Vagina (tissue), 2 donors: ENCODE data around the gene SLC36A3.

Source experiments
- CTCF ChIP-seq, 3 experiments: fragments of 450-650 bp in 2 of 3; fragments of 200-600 bp in 1 of 3; sonication (generic) in 1 of 3; IDR thresholded peaks; one replicate each; pipeline ENCODE4 v1.5.1; 2017 to 2019; ENCODE audit warnings: antibody characterized with exemption in 3 of 3, mild to moderate bottlenecking in 2 of 3, moderate library complexity in 2 of 3
- POLR2A ChIP-seq, 2 donors: fragments of 450-650 bp; IDR thresholded peaks; one replicate each; pipeline ENCODE4 v1.6.1; 2017; ENCODE audit warnings: antibody characterized with exemption in 2 of 2, mild to moderate bottlenecking in 2 of 2, moderate library complexity in 2 of 2
- POLR2AphosphoS5 ChIP-seq, 2 donors: sonication (generic); formaldehyde crosslinking; IDR thresholded peaks; one replicate each; pipeline ENCODE4 v1.9.0; 2017; ENCODE audit warnings: antibody characterized with exemption in 2 of 2, mild to moderate bottlenecking in 2 of 2, low read depth in 1 of 2; ENCODE audit not compliant: insufficient read depth in 1 of 2

GRCh38 chr5:151345187-151345807 is 41.7 kb upstream of the SLC36A3 start:
- TF ChIP-seq POLR2A (IDR thresholded peaks at IDR 0.05) (no peak), CTCF (IDR thresholded peaks at IDR 0.05) (no peak), POLR2AphosphoS5 (IDR thresholded peaks at IDR 0.05; ENCODE audit: insufficient read depth in 1 of 2, low read depth in 1 of 2) (no peak)
